ENCODE measurements around the gene PKD2.

Gene PKD2

GRCh38 chr4:88035292-88035691, 27.9 kb downstream of the PKD2 start:
- Histone ChIP-seq H3K27ac (ENCODE audit: insufficient read depth, low read length, poor library complexity, severe bottlenecking) (no peak overlapping the region), H3K9me3 (ENCODE audit: control insufficient read depth, low read length) (no peaks in the 10 kb centered on the region), H3K27me3 (replicated peaks; ENCODE audit: control insufficient read depth, insufficient read depth, low read length, poor library complexity, severe bottlenecking) (no peaks in the 10 kb centered on the region), H3K36me3 (ENCODE audit: control insufficient read depth, insufficient read depth, low read length) (peaks cover 23% of the 10 kb centered on the region), H3K4me1 (ENCODE audit: control insufficient read depth, insufficient read depth, low read length, poor library complexity, severe bottlenecking) (no peaks in the 10 kb centered on the region), H3K4me3 (ENCODE audit: insufficient read depth, low read depth, low read length, poor library complexity, severe bottlenecking) (no peak overlapping the region)
- no peak for DNase-seq

- Histone ChIP-seq H3K36me3 (ENCODE audit: control insufficient read depth, insufficient read depth, low read length) (peaks cover 33% of the 10 kb centered on the region), H3K9me3 (ENCODE audit: control insufficient read depth, low read length) (no peaks in the 10 kb centered on the region), H3K4me3 (ENCODE audit: insufficient read depth, low read depth, low read length, poor library complexity, severe bottlenecking) (no peak overlapping the region), H3K4me1 (ENCODE audit: control insufficient read depth, insufficient read depth, low read length, poor library complexity, severe bottlenecking) (no peaks in the 10 kb centered on the region), H3K27ac (ENCODE audit: insufficient read depth, low read length, poor library complexity, severe bottlenecking) (no peak overlapping the region), H3K27me3 (replicated peaks; ENCODE audit: control insufficient read depth, insufficient read depth, low read length, poor library complexity, severe bottlenecking) (no peaks in the 10 kb centered on the region)
- DNase-seq: no peak
Measured at GRCh38 chr4:88037447-88037846, 30.0 kb downstream of the PKD2 start.

GRCh38 chr4:88037936-88038335, 30.5 kb downstream of the PKD2 start:
- Histone ChIP-seq H3K27ac (ENCODE audit: insufficient read depth, low read length, poor library complexity, severe bottlenecking) (no peak overlapping the region), H3K27me3 (replicated peaks; ENCODE audit: control insufficient read depth, insufficient read depth, low read length, poor library complexity, severe bottlenecking) (no peaks in the 10 kb centered on the region), H3K4me1 (ENCODE audit: control insufficient read depth, insufficient read depth, low read length, poor library complexity, severe bottlenecking) (no peaks in the 10 kb centered on the region), H3K9me3 (ENCODE audit: control insufficient read depth, low read length) (no peaks in the 10 kb centered on the region), H3K36me3 (ENCODE audit: control insufficient read depth, insufficient read depth, low read length) (peaks cover 37% of the 10 kb centered on the region), H3K4me3 (ENCODE audit: insufficient read depth, low read depth, low read length, poor library complexity, severe bottlenecking) (no peak overlapping the region)
- no peak for DNase-seq

GRCh38 chr4:88040707-88041106, 33.3 kb downstream of the PKD2 start:
- H3K36me3 ChIP-seq (ENCODE audit: control insufficient read depth, insufficient read depth, low read length): peaks cover 39% of the 10 kb centered on the region
- no peaks in the 10 kb centered on the region for H3K9me3 ChIP-seq (ENCODE audit: control insufficient read depth, low read length)
- no peak for DNase-seq
- H3K4me1 ChIP-seq (ENCODE audit: control insufficient read depth, insufficient read depth, low read length, poor library complexity, severe bottlenecking): no peaks in the 10 kb centered on the region
- no peak overlapping the region for H3K4me3 ChIP-seq (ENCODE audit: insufficient read depth, low read depth, low read length, poor library complexity, severe bottlenecking)
- no peaks in the 10 kb centered on the region for H3K27me3 ChIP-seq (replicated peaks; ENCODE audit: control insufficient read depth, insufficient read depth, low read length, poor library complexity, severe bottlenecking)
- no peak overlapping the region for H3K27ac ChIP-seq (ENCODE audit: insufficient read depth, low read length, poor library complexity, severe bottlenecking)

GRCh38 chr4:88041626-88042025, 34.2 kb downstream of the PKD2 start:
- no peaks in the 10 kb centered on the region for H3K4me1 ChIP-seq (ENCODE audit: control insufficient read depth, insufficient read depth, low read length, poor library complexity, severe bottlenecking)
- no peak overlapping the region for H3K27ac ChIP-seq (ENCODE audit: insufficient read depth, low read length, poor library complexity, severe bottlenecking)
- no peaks in the 10 kb centered on the region for H3K9me3 ChIP-seq (ENCODE audit: control insufficient read depth, low read length)
- H3K36me3 ChIP-seq (ENCODE audit: control insufficient read depth, insufficient read depth, low read length): peaks cover 34% of the 10 kb centered on the region
- DNase-seq: no peak
- H3K27me3 ChIP-seq (replicated peaks; ENCODE audit: control insufficient read depth, insufficient read depth, low read length, poor library complexity, severe bottlenecking): no peaks in the 10 kb centered on the region
- no peak overlapping the region for H3K4me3 ChIP-seq (ENCODE audit: insufficient read depth, low read depth, low read length, poor library complexity, severe bottlenecking)

- Histone ChIP-seq H3K4me3 (ENCODE audit: insufficient read depth, low read depth, low read length, poor library complexity, severe bottlenecking) (no peak overlapping the region), H3K36me3 (ENCODE audit: control insufficient read depth, insufficient read depth, low read length) (peaks cover 32% of the 10 kb centered on the region)
Measured at GRCh38 chr4:88043001-88043400, 35.6 kb downstream of the PKD2 start.

GRCh38 chr4:88043586-88044340, 36.3 kb downstream of the PKD2 start:
- Histone ChIP-seq H3K4me3 (ENCODE audit: insufficient read depth, low read depth, low read length, poor library complexity, severe bottlenecking) (no peak overlapping the region), H3K4me1 (ENCODE audit: control insufficient read depth, insufficient read depth, low read length, poor library complexity, severe bottlenecking) (no peaks in the 10 kb centered on the region), H3K27me3 (replicated peaks; ENCODE audit: control insufficient read depth, insufficient read depth, low read length, poor library complexity, severe bottlenecking) (no peaks in the 10 kb centered on the region), H3K9me3 (ENCODE audit: control insufficient read depth, low read length) (no peaks in the 10 kb centered on the region), H3K27ac (ENCODE audit: insufficient read depth, low read length, poor library complexity, severe bottlenecking) (no peak overlapping the region), H3K36me3 (ENCODE audit: control insufficient read depth, insufficient read depth, low read length) (peaks cover 29% of the 10 kb centered on the region)
- DNase-seq: no peak

More at GRCh38 chr4:88043001-88043400, 35.6 kb downstream of the PKD2 start:
- Histone ChIP-seq H3K27me3 (replicated peaks; ENCODE audit: control insufficient read depth, insufficient read depth, low read length, poor library complexity, severe bottlenecking) (no peaks in the 10 kb centered on the region), H3K9me3 (ENCODE audit: control insufficient read depth, low read length) (no peaks in the 10 kb centered on the region), H3K4me1 (ENCODE audit: control insufficient read depth, insufficient read depth, low read length, poor library complexity, severe bottlenecking) (no peaks in the 10 kb centered on the region), H3K27ac (ENCODE audit: insufficient read depth, low read length, poor library complexity, severe bottlenecking) (no peak overlapping the region)
- DNase-seq: no peak

- no peak for DNase-seq
- Histone ChIP-seq H3K9me3 (ENCODE audit: control insufficient read depth, low read length) (no peaks in the 10 kb centered on the region), H3K4me1 (ENCODE audit: control insufficient read depth, insufficient read depth, low read length, poor library complexity, severe bottlenecking) (no peaks in the 10 kb centered on the region), H3K4me3 (ENCODE audit: insufficient read depth, low read depth, low read length, poor library complexity, severe bottlenecking) (no peak overlapping the region), H3K27me3 (replicated peaks; ENCODE audit: control insufficient read depth, insufficient read depth, low read length, poor library complexity, severe bottlenecking) (no peaks in the 10 kb centered on the region), H3K36me3 (ENCODE audit: control insufficient read depth, insufficient read depth, low read length) (peaks cover 19% of the 10 kb centered on the region), H3K27ac (ENCODE audit: insufficient read depth, low read length, poor library complexity, severe bottlenecking) (no peak overlapping the region)
Measured at GRCh38 chr4:88045021-88045420, 37.6 kb downstream of the PKD2 start.

- no peaks in the 10 kb centered on the region for H3K27me3 ChIP-seq (replicated peaks; ENCODE audit: control insufficient read depth, insufficient read depth, low read length, poor library complexity, severe bottlenecking)
- H3K9me3 ChIP-seq (ENCODE audit: control insufficient read depth, low read length): no peaks in the 10 kb centered on the region
- no peaks in the 10 kb centered on the region for H3K4me1 ChIP-seq (ENCODE audit: control insufficient read depth, insufficient read depth, low read length, poor library complexity, severe bottlenecking)
- no peaks in the 10 kb centered on the region for H3K36me3 ChIP-seq (ENCODE audit: control insufficient read depth, insufficient read depth, low read length)
- H3K4me3 ChIP-seq (ENCODE audit: insufficient read depth, low read depth, low read length, poor library complexity, severe bottlenecking): no peak overlapping the region
- DNase-seq: no peak
- no peak overlapping the region for H3K27ac ChIP-seq (ENCODE audit: insufficient read depth, low read length, poor library complexity, severe bottlenecking)
Measured at GRCh38 chr4:88054229-88054628, 46.8 kb downstream of the PKD2 start.

GRCh38 chr4:88054901-88055300, 47.5 kb downstream of the PKD2 start:
- Histone ChIP-seq H3K9me3 (ENCODE audit: control insufficient read depth, low read length) (no peaks in the 10 kb centered on the region), H3K27ac (ENCODE audit: insufficient read depth, low read length, poor library complexity, severe bottlenecking) (no peak overlapping the region), H3K4me3 (ENCODE audit: insufficient read depth, low read depth, low read length, poor library complexity, severe bottlenecking) (no peak overlapping the region), H3K27me3 (replicated peaks; ENCODE audit: control insufficient read depth, insufficient read depth, low read length, poor library complexity, severe bottlenecking) (no peaks in the 10 kb centered on the region), H3K36me3 (ENCODE audit: control insufficient read depth, insufficient read depth, low read length) (no peaks in the 10 kb centered on the region), H3K4me1 (ENCODE audit: control insufficient read depth, insufficient read depth, low read length, poor library complexity, severe bottlenecking) (no peaks in the 10 kb centered on the region)
- no peak for DNase-seq

All from effector memory CD4-positive, alpha-beta T cell (primary cell).